ENCODE measurements around the gene NDUFA11. TPM values are rescaled to one million over a fixed set of nuclear protein-coding genes. Genes with fewer than 3 reads are reported as not detected.
"Not testable (repeated sequence)": the region's sequence is repeated elsewhere in the genome, so short reads cannot be mapped to it uniquely, and the experiment has no call there.

Gene NDUFA11
- total RNA-seq, 1 experiment from 2014 or later: 243 TPM

- no peak within 1 kb of the TSS for H3K27ac Mint-ChIP-seq (ENCODE audit: low read depth, unreplicated experiment)
- H3K9me3 Mint-ChIP-seq (ENCODE audit: unreplicated experiment): no peaks in the 10 kb centered on the region
- BruUV-seq (replicated peaks): no TSS peak
- TF ChIP-seq CTCF (IDR thresholded peaks at IDR 0.05; ENCODE audit: unreplicated experiment): no peak
- peaks cover 20% of the 10 kb centered on the region for H3K27me3 Mint-ChIP-seq (ENCODE audit: insufficient read depth, unreplicated experiment)
- peak; percentile 70 for DNase-seq (ENCODE audit: unreplicated experiment)
- H3K36me3 Mint-ChIP-seq (ENCODE audit: insufficient read depth, unreplicated experiment): no peaks in the 10 kb centered on the region
- no peak within 1 kb of the TSS for H3K4me3 Mint-ChIP-seq (ENCODE audit: unreplicated experiment)
- ChIA-PET CTCF (interaction anchor here (0.8 to 1.2 kb wide), 3 partner anchors 47 to 1830 kb away, joined by 3 to 5 read pairs (median 3); partner anchors contain the start of genes NRTN and TRAPPC5), POLR2A (interaction anchor here (0.6 kb wide), 1 partner anchor 10 kb away, joined by 3 read pairs; no protein-coding TSS in a partner anchor)
- intact Hi-C loops (cut with micrococcal nuclease): no loop called here
- H3K4me1 Mint-ChIP-seq (ENCODE audit: insufficient read depth, unreplicated experiment): peaks cover 8% of the 10 kb centered on the region
These were observed 52.3 kb downstream of the NDUFA11 start, which contains the start of gene FUT3 for GRCh38 chr19:5851302-5851701. Gene FUT3, minus strand, starts transcription at chr19:5851449.

GRCh38 chr19:5850743-5851293 lies 52.8 kb downstream of the NDUFA11 start:
- peaks cover 20% of the 10 kb centered on the region for H3K27me3 Mint-ChIP-seq (ENCODE audit: insufficient read depth, unreplicated experiment)
- H3K36me3 Mint-ChIP-seq (ENCODE audit: insufficient read depth, unreplicated experiment): no peaks in the 10 kb centered on the region
- DNase-seq (ENCODE audit: unreplicated experiment): peak; percentile 78
- no peaks in the 10 kb centered on the region for H3K9me3 Mint-ChIP-seq (ENCODE audit: unreplicated experiment)
- intact Hi-C loops (cut with micrococcal nuclease): no loop called here
- CTCF ChIA-PET: interaction anchor here (0.8 to 1.2 kb wide), 3 partner anchors 46 to 1830 kb away, joined by 3 to 5 read pairs (median 3); partner anchors contain the start of genes NRTN and TRAPPC5
- H3K4me3 Mint-ChIP-seq (ENCODE audit: unreplicated experiment): no peak overlapping the region
- no TSS peak for BruUV-seq (replicated peaks)
- H3K27ac Mint-ChIP-seq (ENCODE audit: low read depth, unreplicated experiment): no peak overlapping the region
- POLR2A ChIA-PET: interaction anchor here (0.6 to 0.7 kb wide), 3 partner anchors 9 to 44 kb away, joined by 3 read pairs; no protein-coding TSS in a partner anchor
- TF ChIP-seq CTCF (IDR thresholded peaks at IDR 0.05; ENCODE audit: unreplicated experiment): no peak
- peaks cover 8% of the 10 kb centered on the region for H3K4me1 Mint-ChIP-seq (ENCODE audit: insufficient read depth, unreplicated experiment)

- POLR2A ChIA-PET: interaction anchor here (0.6 to 0.7 kb wide), 3 partner anchors 21 to 121 kb away, joined by 3 to 5 read pairs (median 3); no protein-coding TSS in a partner anchor
- no peak for DNase-seq (ENCODE audit: unreplicated experiment)
- Mint-ChIP-seq H3K27me3 (ENCODE audit: insufficient read depth, unreplicated experiment) (peaks cover 20% of the 10 kb centered on the region), H3K9me3 (ENCODE audit: unreplicated experiment) (no peaks in the 10 kb centered on the region), H3K4me3 (ENCODE audit: unreplicated experiment) (no peak overlapping the region), H3K4me1 (ENCODE audit: insufficient read depth, unreplicated experiment) (peaks cover 8% of the 10 kb centered on the region), H3K36me3 (ENCODE audit: insufficient read depth, unreplicated experiment) (no peaks in the 10 kb centered on the region), H3K27ac (ENCODE audit: low read depth, unreplicated experiment) (no peak overlapping the region)
- CTCF ChIA-PET: interaction anchor here (0.8 kb wide), 2 partner anchors 1103 to 1831 kb away, joined by 3 to 5 read pairs; partner anchors contain the start of gene TRAPPC5
- BruUV-seq (replicated peaks): no TSS peak
- intact Hi-C loops (cut with micrococcal nuclease): no loop called here
- TF ChIP-seq CTCF (IDR thresholded peaks at IDR 0.05; ENCODE audit: unreplicated experiment): no peak
These were observed 53.4 kb downstream of the NDUFA11 start for GRCh38 chr19:5850189-5850588.

GRCh38 chr19:5848621-5849020 lies 55.0 kb downstream of the NDUFA11 start:
- DNase-seq (ENCODE audit: unreplicated experiment); H3K9me3 Mint-ChIP-seq (ENCODE audit: unreplicated experiment); H3K27ac Mint-ChIP-seq (ENCODE audit: low read depth, unreplicated experiment); H3K36me3 Mint-ChIP-seq (ENCODE audit: insufficient read depth, unreplicated experiment); H3K4me3 Mint-ChIP-seq (ENCODE audit: unreplicated experiment); intact Hi-C loops (cut with micrococcal nuclease); BruUV-seq (replicated peaks); H3K4me1 Mint-ChIP-seq (ENCODE audit: insufficient read depth, unreplicated experiment): not testable (repeated sequence)
- CTCF ChIA-PET: interaction anchor here (0.6 kb wide), 1 partner anchor 127 kb away, joined by 5 read pairs; no protein-coding TSS in a partner anchor
- POLR2A ChIA-PET: interaction anchor here (1.1 kb wide), 1 partner anchor 128 kb away, joined by 3 read pairs; the partner anchor contains the start of gene CATSPERD
- peaks cover 15% of the 10 kb centered on the region for H3K27me3 Mint-ChIP-seq (ENCODE audit: insufficient read depth, unreplicated experiment)

GRCh38 chr19:5847846-5848245 lies 55.7 kb downstream of the NDUFA11 start:
- H3K4me1 Mint-ChIP-seq (ENCODE audit: insufficient read depth, unreplicated experiment); POLR2A ChIA-PET; H3K27me3 Mint-ChIP-seq (ENCODE audit: insufficient read depth, unreplicated experiment); H3K27ac Mint-ChIP-seq (ENCODE audit: low read depth, unreplicated experiment); intact Hi-C loops (cut with micrococcal nuclease); DNase-seq (ENCODE audit: unreplicated experiment); H3K4me3 Mint-ChIP-seq (ENCODE audit: unreplicated experiment); CTCF ChIA-PET; H3K9me3 Mint-ChIP-seq (ENCODE audit: unreplicated experiment); BruUV-seq (replicated peaks); H3K36me3 Mint-ChIP-seq (ENCODE audit: insufficient read depth, unreplicated experiment): not testable (repeated sequence)
